ENCODE results near the gene ANGPTL7. TPM values are rescaled to one million over a fixed set of nuclear protein-coding genes. Genes with fewer than 3 reads are reported as not detected.

The ANGPTL7 gene
- total and polyA plus RNA-seq, 2 of the 8 experiments (the other 6 are each of a cell fraction or from before 2014, with no cell fraction given) = not detected

DNA sequence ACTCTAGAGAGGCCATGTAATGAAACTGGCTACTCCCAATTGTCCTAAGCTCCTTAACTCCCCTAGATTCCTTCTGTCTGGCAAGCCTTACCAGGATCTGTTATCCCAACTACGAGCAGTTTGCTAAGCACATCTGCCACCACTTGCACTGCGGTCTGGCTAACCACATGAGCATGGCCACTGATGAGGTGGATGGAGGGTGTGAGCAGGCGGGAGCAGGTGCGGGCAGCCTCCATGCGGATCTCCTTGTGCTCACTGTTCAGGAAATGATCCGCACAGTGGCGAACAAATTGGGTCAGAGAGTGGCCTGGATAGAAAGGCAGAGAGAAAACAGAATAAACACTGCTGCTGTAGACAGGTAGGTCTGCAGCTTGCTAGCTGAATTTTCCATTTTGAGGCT lies 49.2 kb downstream of the ANGPTL7 start:
- Histone ChIP-seq H3K4me1 (replicated peaks in 1 of 4; ENCODE audit: control insufficient read depth in 3 of 4, insufficient read depth in 4 of 4, low read length in 3 of 4) (no peaks in the 10 kb centered on the region), H3K4ac (replicated peaks; ENCODE audit: insufficient read length, low read depth, low read length) (no peak overlapping the region), H2BK20ac (ENCODE audit: low read length) (no peak overlapping the region), H2BK12ac (ENCODE audit: low read depth, low read length) (no peak overlapping the region), H3K27ac (ENCODE audit: low read depth, low read length) (no peak overlapping the region), H3K56ac (replicated peaks; ENCODE audit: insufficient read length, low read depth, low read length) (no peak overlapping the region), H2BK5ac (ENCODE audit: low read depth, low read length) (no peak overlapping the region), H4K20me1 (replicated peaks in 1 of 2; ENCODE audit: control insufficient read depth in 1 of 2, insufficient read depth in 2 of 2, low read length in 2 of 2) (peaks cover 0 to 7% of the 10 kb centered on the region in 2 experiments), H3K23me2 (ENCODE audit: low read depth, low read length) (no peaks in the 10 kb centered on the region), H2BK15ac (ENCODE audit: low read length) (no peak overlapping the region), H3K79me2 (ENCODE audit: control insufficient read depth in 1 of 2, insufficient read depth in 2 of 2, low read length in 2 of 2) (no peaks in the 10 kb centered on the region), H3K4me3 (ENCODE audit: extremely low read depth in 1 of 4, insufficient read depth in 2 of 4, low read depth in 3 of 4, low read length in 4 of 4) (no peak overlapping the region), H3K4me2 (ENCODE audit: insufficient read depth in 1 of 2, low read depth in 2 of 2, low read length in 2 of 2) (no peak overlapping the region), H3K36me3 (ENCODE audit: control insufficient read depth in 2 of 4, insufficient read depth in 4 of 4, low read length in 3 of 4) (peaks cover 35 to 80% (median 58%) of the 10 kb centered on the region in 4 experiments), H3K79me1 (ENCODE audit: low read depth, low read length) (no peaks in the 10 kb centered on the region), H3K27me3 (replicated peaks in 1 of 4; ENCODE audit: control insufficient read depth in 3 of 4, extremely low read depth in 1 of 4, insufficient read depth in 3 of 4, low read length in 3 of 4) (no peaks in the 10 kb centered on the region), H3K14ac (ENCODE audit: insufficient read length) (no peak overlapping the region), H3K18ac (ENCODE audit: extremely low read depth, low read length) (no peak overlapping the region), H4K8ac (ENCODE audit: extremely low read depth, insufficient read depth, low read length) (no peak overlapping the region), H2BK120ac (replicated peaks; ENCODE audit: low read depth, low read length) (no peak overlapping the region), H3K9ac (replicated peaks in 1 of 4; ENCODE audit: extremely low read depth in 1 of 4, low read depth in 3 of 4, low read length in 3 of 4) (no peak overlapping the region), H4K91ac (replicated peaks; ENCODE audit: insufficient read length, low read length) (no peak overlapping the region), H3K9me3 (ENCODE audit: insufficient read depth in 2 of 2, low read depth in 1 of 2, low read length in 1 of 2) (no peaks in the 10 kb centered on the region), H2AK5ac (ENCODE audit: low read depth, low read length) (no peak overlapping the region), H4K5ac (ENCODE audit: insufficient read length, low read depth, low read length) (no peak overlapping the region), H2AFZ (ENCODE audit: low read length) (no peak overlapping the region), H3K23ac (ENCODE audit: insufficient read length) (no peak overlapping the region)
- WGBS, 2 experiments (ENCODE audit: extremely low coverage in 1 of 2, insufficient coverage in 1 of 2, insufficient read length in 1 of 2, insufficient replicate concordance in 2 of 2, low coverage in 1 of 2, low lambda C conversion rate in 2 of 2, missing lambda C conversion rate in 1 of 2) = 92% methylated on average over 7 of the region's 7 CpGs; no CpG with 5 or more reads in 1 of the 2 experiments
- CTCF ChIA-PET (ENCODE audit: partially characterized antibody) = interaction anchor here (0.5 to 1.5 kb wide), 2 partner anchors 58 to 200 kb away, joined by 3 to 4 read pairs; no protein-coding TSS in a partner anchor
- POLR2A ChIA-PET (ENCODE audit: partially characterized antibody) = interaction anchor here (1.0 kb wide), 1 partner anchor 53 kb away, joined by 3 read pairs; no protein-coding TSS in a partner anchor
- FAIRE-seq (no peak), DNase-seq (ENCODE audit: low read depth in 1 of 2, low spot score in 2 of 2) (no peak)
- TF ChIP-seq SIN3A (conservative IDR thresholded peaks at IDR 0.05 in 1 of 2, IDR thresholded peaks at IDR 0.05 in 1 of 2; ENCODE audit: low read depth in 1 of 2, low read length in 2 of 2) (no peak), BACH1 (IDR thresholded peaks at IDR 0.05; ENCODE audit: low read length) (no peak), HDAC6 (IDR thresholded peaks at IDR 0.05; ENCODE audit: low read depth, low read length) (no peak), TAF7 (optimal IDR thresholded peaks at IDR 0.05; ENCODE audit: borderline replicate concordance, low read depth, low read length) (no peak), SAP30 (IDR thresholded peaks at IDR 0.05; ENCODE audit: insufficient read depth, insufficient replicate concordance, low read length) (no peak), RAD21 (IDR thresholded peaks at IDR 0.05 in 1 of 2, conservative IDR thresholded peaks at IDR 0.05 in 1 of 2; ENCODE audit: low read depth in 2 of 2, low read length in 2 of 2) (no peak), ASH2L (IDR thresholded peaks at IDR 0.05; ENCODE audit: low read length) (no peak), POLR2AphosphoS5 (IDR thresholded peaks at IDR 0.05; ENCODE audit: low read depth, low read length) (no peak)

Data from H1 (cell line).